ENCODE measurements around the gene PTPN13.

PTPN13 gene

DNA sequence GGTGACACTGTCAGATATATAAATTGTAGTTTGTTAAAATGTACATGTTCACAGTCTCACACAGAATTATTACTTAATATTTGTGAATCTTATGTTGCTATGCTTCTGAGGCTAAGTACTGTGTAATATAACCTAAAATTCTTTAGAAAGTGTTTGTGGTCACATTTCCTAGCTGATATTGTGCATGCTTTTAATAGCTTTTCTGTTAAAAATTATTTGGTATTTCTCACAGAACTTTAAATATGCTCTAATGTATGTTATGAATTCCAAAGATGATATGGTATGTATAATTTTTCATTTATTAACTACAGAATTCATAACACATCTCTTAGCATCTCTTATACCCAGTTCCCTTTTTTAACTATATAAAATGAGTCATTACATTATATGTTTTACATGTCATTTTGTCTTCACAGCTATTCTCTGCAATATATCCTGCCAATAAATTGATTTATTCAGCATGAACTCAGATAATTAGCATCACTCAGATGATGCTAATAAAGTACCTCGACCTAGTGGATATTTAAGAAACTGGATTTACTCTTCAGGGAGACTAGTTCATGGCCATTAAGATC, 9.3 kb downstream of the PTPN13 start:
- POLR2A ChIA-PET: interaction anchor here (1.3 kb wide), 1 partner anchor 9 kb away, joined by 4 read pairs; the partner anchor contains the start of gene PTPN13
- H3K4me3 ChIP-seq (ENCODE audit: low read depth, low read length): no peak overlapping the region
- 0 out of 2 replicates have a peak, but pooled peaks cover 2% of the 10 kb centered on the region for H3K4me1 ChIP-seq (ENCODE audit: control insufficient read depth, insufficient read depth, low read length)
- H3K9me3 ChIP-seq (ENCODE audit: control insufficient read depth, insufficient read depth, low read depth, low read length): no peaks in the 10 kb centered on the region
- no peak overlapping the region for H3K27ac ChIP-seq (ENCODE audit: extremely low read depth, low read depth, low read length)
- no peaks in the 10 kb centered on the region; a peak in 1 of 3 replicates for H3K36me3 ChIP-seq (ENCODE audit: control insufficient read depth in 2 of 2, insufficient read depth in 1 of 2, low read length in 2 of 2)
- CTCF ChIA-PET: interaction anchor here (1.7 kb wide), 1 partner anchor 108 kb away, joined by 4 read pairs; no protein-coding TSS in a partner anchor
- TF ChIP-seq, protein P1, sequence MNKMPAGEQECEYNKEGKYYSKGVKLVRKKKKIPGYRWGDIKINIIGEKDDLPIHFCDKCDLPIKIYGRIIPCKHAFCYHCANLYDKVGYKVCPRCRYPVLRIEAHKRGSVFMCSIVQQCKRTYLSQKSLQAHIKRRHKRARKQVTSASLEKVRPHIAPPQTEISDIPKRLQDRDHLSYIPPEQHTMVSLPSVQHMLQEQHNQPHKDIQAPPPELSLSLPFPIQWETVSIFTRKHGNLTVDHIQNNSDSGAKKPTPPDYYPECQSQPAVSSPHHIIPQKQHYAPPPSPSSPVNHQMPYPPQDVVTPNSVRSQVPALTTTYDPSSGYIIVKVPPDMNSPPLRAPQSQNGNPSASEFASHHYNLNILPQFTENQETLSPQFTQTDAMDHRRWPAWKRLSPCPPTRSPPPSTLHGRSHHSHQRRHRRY (tag by site-specific recombination; IDR thresholded peaks at IDR 0.05): no peak
- TF ChIP-seq ZNF560 (tag by site-specific recombination; IDR thresholded peaks at IDR 0.05; ENCODE audit: borderline replicate concordance) (no peak), MEIS1 (CRISPR knock-in tag; IDR thresholded peaks at IDR 0.05; ENCODE audit: borderline replicate concordance) (no peak), GLI2 (tag by site-specific recombination; IDR thresholded peaks at IDR 0.05; ENCODE audit: borderline replicate concordance, low read depth) (no peak)

DNA sequence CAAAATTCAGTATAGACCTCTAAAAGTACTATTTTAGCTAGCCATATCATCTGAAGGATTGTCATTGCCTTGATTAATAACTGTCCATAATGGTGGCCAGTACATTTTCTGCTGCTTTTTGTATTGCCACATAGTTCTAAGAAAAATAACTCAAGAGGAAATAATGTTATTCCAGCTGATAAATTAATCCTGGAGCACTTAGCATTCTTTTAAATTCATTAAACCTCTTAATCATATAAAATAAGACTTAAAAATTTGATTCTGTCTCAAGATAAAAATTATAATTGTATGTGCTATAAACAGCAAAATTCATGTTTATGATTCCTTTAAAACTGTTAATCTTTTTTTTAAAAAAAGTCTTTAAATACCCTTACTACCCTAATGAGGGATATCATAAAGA, 12.7 kb downstream of the PTPN13 start:
- ChIA-PET CTCF (interaction anchor here (0.7 kb wide), 1 partner anchor 84 kb away, joined by 6 read pairs; no protein-coding TSS in a partner anchor), POLR2A (no interaction called here)
- no peak overlapping the region for H3K27ac ChIP-seq (ENCODE audit: extremely low read depth, low read depth, low read length)
- H3K4me3 ChIP-seq (ENCODE audit: low read depth, low read length): no peak overlapping the region
- H3K36me3 ChIP-seq (ENCODE audit: control insufficient read depth in 2 of 2, insufficient read depth in 1 of 2, low read length in 2 of 2): no peaks in the 10 kb centered on the region
- H3K4me1 ChIP-seq (ENCODE audit: control insufficient read depth, insufficient read depth, low read length): no peaks in the 10 kb centered on the region
- no peaks in the 10 kb centered on the region for H3K9me3 ChIP-seq (ENCODE audit: control insufficient read depth, insufficient read depth, low read depth, low read length)
- TF ChIP-seq SCRT1 (tag by site-specific recombination; IDR thresholded peaks at IDR 0.05; ENCODE audit: borderline replicate concordance) (no peak), ZFHX2 (tag by site-specific recombination; conservative IDR thresholded peaks at IDR 0.05) (no peak), ZNF133 (tag by site-specific recombination; IDR thresholded peaks at IDR 0.05) (no peak), ZEB2 (tag by site-specific recombination; IDR thresholded peaks at IDR 0.05) (no peak), ZNF19 (tag by site-specific recombination; IDR thresholded peaks at IDR 0.05; ENCODE audit: low read depth) (no peak), ZNF560 (tag by site-specific recombination; IDR thresholded peaks at IDR 0.05; ENCODE audit: borderline replicate concordance) (no peak)
- TF ChIP-seq, protein P2, sequence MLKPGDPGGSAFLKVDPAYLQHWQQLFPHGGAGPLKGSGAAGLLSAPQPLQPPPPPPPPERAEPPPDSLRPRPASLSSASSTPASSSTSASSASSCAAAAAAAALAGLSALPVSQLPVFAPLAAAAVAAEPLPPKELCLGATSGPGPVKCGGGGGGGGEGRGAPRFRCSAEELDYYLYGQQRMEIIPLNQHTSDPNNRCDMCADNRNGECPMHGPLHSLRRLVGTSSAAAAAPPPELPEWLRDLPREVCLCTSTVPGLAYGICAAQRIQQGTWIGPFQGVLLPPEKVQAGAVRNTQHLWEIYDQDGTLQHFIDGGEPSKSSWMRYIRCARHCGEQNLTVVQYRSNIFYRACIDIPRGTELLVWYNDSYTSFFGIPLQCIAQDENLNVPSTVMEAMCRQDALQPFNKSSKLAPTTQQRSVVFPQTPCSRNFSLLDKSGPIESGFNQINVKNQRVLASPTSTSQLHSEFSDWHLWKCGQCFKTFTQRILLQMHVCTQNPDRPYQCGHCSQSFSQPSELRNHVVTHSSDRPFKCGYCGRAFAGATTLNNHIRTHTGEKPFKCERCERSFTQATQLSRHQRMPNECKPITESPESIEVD (tag by site-specific recombination; IDR thresholded peaks at IDR 0.05): peak; percentile 31

DNA sequence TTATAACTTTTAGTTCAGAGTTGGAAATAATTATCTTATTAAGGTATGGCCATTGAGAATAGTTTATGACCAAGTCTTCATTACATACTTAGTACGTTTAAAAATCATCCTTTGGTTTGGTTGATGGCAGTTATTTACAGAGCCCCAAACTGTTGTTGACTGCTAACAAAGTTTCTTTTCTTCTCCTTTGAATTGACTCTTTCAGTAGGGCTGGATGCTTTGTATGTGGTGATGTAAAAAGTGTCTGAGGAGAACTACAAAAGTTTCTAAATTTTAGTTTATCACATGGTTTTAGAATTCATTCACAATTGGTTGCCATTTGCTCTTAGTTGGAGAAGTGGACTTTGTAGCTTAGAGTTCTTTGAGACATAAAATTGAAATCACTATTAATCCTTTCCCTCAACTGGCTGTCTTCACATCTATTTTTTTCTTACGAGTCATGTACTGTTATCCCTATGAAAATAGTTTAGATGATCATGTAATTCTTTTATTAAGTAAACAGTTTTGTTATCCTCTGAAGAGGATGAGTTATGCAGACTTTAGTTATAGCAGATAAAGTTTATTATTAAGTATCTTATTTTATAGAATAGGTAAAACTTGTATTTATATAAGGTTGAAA, 14.8 kb downstream of the PTPN13 start:
- no peak overlapping the region for H3K4me3 ChIP-seq (ENCODE audit: low read depth, low read length)
- CTCF ChIA-PET: interaction anchor here (0.7 to 1.0 kb wide), 2 partner anchors 112 to 314 kb away, joined by 3 read pairs; no protein-coding TSS in a partner anchor
- POLR2A ChIA-PET: no interaction called here
- no peaks in the 10 kb centered on the region for H3K9me3 ChIP-seq (ENCODE audit: control insufficient read depth, insufficient read depth, low read depth, low read length)
- no peak overlapping the region for H3K27ac ChIP-seq (ENCODE audit: extremely low read depth, low read depth, low read length)
- H3K4me1 ChIP-seq (ENCODE audit: control insufficient read depth, insufficient read depth, low read length): no peaks in the 10 kb centered on the region
- TF ChIP-seq ZNF391 (tag by site-specific recombination; IDR thresholded peaks at IDR 0.05; ENCODE audit: borderline replicate concordance, low read depth) (no peak), ZNF311 (tag by site-specific recombination; IDR thresholded peaks at IDR 0.05; ENCODE audit: borderline replicate concordance) (no peak), ZNF654 (tag by site-specific recombination; IDR thresholded peaks at IDR 0.05; ENCODE audit: low read depth) (no peak), TCF7L2 (IDR thresholded peaks at IDR 0.05; ENCODE audit: borderline replicate concordance, low read depth, low read length) (no peak), WT1 (tag by site-specific recombination; IDR thresholded peaks at IDR 0.05) (no peak), ZNF791 (tag by site-specific recombination; IDR thresholded peaks at IDR 0.05) (no peak), ZNF792 (tag by site-specific recombination; IDR thresholded peaks at IDR 0.05) (no peak), SP7 (tag by site-specific recombination; IDR thresholded peaks at IDR 0.05) (no peak), ZNF585B (tag by site-specific recombination; IDR thresholded peaks at IDR 0.05) (no peak), SALL2 (tag by site-specific recombination; IDR thresholded peaks at IDR 0.05; ENCODE audit: borderline replicate concordance) (no peak), ZFHX2 (tag by site-specific recombination; conservative IDR thresholded peaks at IDR 0.05) (no peak), ZNF350 (tag by site-specific recombination; IDR thresholded peaks at IDR 0.05) (no peak)
- TF ChIP-seq, protein P3, sequence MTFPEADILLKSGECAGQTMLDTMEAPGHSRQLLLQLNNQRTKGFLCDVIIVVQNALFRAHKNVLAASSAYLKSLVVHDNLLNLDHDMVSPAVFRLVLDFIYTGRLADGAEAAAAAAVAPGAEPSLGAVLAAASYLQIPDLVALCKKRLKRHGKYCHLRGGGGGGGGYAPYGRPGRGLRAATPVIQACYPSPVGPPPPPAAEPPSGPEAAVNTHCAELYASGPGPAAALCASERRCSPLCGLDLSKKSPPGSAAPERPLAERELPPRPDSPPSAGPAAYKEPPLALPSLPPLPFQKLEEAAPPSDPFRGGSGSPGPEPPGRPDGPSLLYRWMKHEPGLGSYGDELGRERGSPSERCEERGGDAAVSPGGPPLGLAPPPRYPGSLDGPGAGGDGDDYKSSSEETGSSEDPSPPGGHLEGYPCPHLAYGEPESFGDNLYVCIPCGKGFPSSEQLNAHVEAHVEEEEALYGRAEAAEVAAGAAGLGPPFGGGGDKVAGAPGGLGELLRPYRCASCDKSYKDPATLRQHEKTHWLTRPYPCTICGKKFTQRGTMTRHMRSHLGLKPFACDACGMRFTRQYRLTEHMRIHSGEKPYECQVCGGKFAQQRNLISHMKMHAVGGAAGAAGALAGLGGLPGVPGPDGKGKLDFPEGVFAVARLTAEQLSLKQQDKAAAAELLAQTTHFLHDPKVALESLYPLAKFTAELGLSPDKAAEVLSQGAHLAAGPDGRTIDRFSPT (tag by site-specific recombination; IDR thresholded peaks at IDR 0.05): no peak
- TF ChIP-seq, protein P4, sequence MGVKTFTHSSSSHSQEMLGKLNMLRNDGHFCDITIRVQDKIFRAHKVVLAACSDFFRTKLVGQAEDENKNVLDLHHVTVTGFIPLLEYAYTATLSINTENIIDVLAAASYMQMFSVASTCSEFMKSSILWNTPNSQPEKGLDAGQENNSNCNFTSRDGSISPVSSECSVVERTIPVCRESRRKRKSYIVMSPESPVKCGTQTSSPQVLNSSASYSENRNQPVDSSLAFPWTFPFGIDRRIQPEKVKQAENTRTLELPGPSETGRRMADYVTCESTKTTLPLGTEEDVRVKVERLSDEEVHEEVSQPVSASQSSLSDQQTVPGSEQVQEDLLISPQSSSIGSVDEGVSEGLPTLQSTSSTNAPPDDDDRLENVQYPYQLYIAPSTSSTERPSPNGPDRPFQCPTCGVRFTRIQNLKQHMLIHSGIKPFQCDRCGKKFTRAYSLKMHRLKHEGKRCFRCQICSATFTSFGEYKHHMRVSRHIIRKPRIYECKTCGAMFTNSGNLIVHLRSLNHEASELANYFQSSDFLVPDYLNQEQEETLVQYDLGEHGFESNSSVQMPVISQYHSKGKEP (tag by site-specific recombination; IDR thresholded peaks at IDR 0.05): no peak
- H3K36me3 ChIP-seq (ENCODE audit: control insufficient read depth in 2 of 2, insufficient read depth in 1 of 2, low read length in 2 of 2): no peaks in the 10 kb centered on the region
